Peyer's patch (tissue), 4 donors: Measurements from ENCODE around the gene TEX35.

Experiments
- POLR2A ChIP-seq, 2 donors: fragments of 450-650 bp; IDR thresholded peaks; one replicate each; pipeline ENCODE4 v1.5.1; 2017; ENCODE audit warnings: antibody characterized with exemption in 2 of 2, mild to moderate bottlenecking in 2 of 2, moderate library complexity in 2 of 2
- TF ChIP-seq, protein P1 (sequence below), 6 experiments: fragments of 450-650 bp in 4 of 6; fragments of 200-600 bp in 2 of 6; sonication (generic) in 1 of 6; IDR thresholded peaks; one replicate each; pipeline ENCODE4 v1.5.1; 2017 to 2019; ENCODE audit warnings: antibody characterized with exemption in 6 of 6, mild to moderate bottlenecking in 3 of 6, moderate library complexity in 1 of 6

DNA sequence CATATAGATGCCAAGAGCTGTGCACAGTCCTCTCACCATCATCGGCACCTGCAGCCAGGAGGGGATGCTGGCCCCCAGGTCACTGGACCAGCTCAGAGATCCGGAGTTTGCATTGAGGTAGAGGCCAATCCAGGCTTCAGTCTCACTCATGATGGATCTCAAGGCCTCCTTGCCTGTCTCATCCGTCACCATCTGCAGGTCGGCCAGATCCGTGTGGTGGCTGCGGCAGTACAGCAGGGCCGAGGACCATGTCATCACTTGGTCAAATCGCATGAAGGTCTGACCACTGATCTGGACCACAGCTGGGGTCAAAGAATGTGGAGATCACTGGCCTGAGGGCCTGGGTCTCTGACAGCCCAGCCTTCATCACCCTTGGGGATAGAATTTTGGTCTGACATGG is 22.8 kb upstream of the TEX35 start:
- TF ChIP-seq, protein P1, sequence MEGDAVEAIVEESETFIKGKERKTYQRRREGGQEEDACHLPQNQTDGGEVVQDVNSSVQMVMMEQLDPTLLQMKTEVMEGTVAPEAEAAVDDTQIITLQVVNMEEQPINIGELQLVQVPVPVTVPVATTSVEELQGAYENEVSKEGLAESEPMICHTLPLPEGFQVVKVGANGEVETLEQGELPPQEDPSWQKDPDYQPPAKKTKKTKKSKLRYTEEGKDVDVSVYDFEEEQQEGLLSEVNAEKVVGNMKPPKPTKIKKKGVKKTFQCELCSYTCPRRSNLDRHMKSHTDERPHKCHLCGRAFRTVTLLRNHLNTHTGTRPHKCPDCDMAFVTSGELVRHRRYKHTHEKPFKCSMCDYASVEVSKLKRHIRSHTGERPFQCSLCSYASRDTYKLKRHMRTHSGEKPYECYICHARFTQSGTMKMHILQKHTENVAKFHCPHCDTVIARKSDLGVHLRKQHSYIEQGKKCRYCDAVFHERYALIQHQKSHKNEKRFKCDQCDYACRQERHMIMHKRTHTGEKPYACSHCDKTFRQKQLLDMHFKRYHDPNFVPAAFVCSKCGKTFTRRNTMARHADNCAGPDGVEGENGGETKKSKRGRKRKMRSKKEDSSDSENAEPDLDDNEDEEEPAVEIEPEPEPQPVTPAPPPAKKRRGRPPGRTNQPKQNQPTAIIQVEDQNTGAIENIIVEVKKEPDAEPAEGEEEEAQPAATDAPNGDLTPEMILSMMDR (IDR thresholded peaks at IDR 0.05) = no peak
- no peak for TF ChIP-seq POLR2A (IDR thresholded peaks at IDR 0.05)
